NCI-H82 treated with DMSO at 0.1 percent for 48 hours (cell line): ENCODE data around the gene FGFR1OP2.
"Not testable (repeated sequence)": the region's sequence is repeated elsewhere in the genome, so short reads cannot be mapped to it uniquely, and the experiment has no call there.

ENCODE experiments used
- DNase-seq: peaks from one replicate; lab custom pipeline; 2025; ENCODE audit not compliant: unreplicated experiment; lab: John Stamatoyannopoulos, UW

FGFR1OP2 gene

DNA sequence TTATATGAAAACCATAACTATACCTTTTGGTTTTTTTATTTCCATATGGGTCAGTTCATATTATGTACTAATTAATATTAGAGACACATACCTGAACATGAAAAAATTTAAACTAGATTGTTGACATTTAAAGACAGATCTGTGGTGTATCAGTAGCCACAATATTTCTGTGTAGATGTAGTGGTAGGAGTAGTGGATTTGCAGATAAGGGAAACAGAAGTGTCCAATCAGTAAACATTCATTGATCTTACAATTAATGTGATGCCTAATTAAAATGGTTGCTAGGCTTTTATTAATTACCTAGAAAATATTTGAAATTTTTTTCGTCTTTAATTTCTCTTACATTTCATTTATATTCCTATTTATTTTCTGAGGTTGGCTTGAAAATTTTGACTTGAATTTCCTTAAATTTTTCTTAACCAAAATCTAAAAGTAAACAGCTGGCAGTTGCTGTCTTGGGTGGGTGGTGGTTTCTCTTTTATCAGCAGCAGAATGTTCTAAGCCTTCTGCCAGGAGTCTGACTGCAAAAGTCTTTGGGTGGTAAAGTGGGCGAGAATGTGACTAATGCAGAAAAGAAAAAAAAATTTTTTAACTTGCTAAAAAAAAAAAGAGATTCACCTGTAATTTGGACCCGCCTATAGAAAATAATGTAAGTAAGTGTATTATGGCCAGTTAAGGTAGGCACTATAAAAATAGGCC lies 2.4 kb downstream of the FGFR1OP2 start:
- DNase-seq: no peak

DNA sequence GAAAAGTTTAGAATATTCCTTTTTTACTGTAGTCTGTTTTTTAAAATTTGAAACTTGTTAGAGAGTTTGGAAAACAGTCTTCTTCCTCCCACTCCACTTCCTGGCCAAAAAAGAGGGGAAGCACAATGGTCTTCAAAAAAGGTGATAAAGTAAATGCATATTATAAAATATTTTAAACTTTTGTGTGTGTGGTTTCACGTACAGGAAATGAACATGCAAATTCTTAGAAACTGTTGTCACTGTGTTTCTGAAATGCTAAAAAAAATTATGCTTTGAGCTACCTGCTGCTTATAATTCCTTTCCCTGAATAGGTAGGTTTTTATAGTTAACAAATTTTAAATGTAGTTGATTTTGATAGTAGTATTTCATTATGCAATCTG lies 2.9 kb downstream of the FGFR1OP2 start:
- DNase-seq: no peak

DNA sequence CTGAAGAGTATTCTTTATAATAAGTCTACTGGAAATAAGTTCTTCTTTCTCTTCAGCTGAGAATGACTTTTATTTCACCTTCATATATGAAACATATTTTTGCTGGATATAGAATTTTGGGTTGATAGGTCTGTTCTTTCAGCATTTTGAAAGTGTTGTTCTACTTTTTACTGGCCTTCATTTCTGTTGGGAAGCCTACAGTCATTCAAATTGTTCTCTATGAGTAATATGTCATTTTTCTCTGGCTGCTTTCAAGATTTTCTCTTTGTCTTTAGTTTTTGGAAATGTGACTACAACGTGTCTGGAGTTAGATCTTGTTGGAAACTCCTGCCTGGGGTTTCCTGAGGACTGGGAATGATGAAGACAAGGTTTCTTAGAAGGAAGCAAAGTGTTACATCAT lies 10.0 kb downstream of the FGFR1OP2 start:
- DNase-seq: no peak

DNA sequence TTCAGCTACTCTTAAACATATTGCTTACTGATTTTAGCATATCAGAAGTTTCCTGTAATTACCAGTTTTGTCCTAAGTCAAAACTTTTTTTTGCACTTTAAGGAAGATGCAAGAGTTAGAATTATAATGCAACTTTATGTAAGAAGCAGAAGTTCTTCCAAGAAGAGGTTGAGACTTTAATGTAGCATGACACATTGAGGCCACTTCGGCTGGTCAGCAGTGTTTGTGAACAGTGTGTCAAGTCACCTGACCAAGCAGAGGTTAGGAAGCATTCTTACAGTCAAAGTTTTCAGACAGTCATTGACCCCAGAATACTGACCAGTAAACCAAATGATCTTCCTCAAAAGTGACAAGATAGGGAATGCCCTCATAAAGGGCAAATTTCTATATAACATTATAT lies 15.2 kb downstream of the FGFR1OP2 start:
- no peak for DNase-seq

DNA sequence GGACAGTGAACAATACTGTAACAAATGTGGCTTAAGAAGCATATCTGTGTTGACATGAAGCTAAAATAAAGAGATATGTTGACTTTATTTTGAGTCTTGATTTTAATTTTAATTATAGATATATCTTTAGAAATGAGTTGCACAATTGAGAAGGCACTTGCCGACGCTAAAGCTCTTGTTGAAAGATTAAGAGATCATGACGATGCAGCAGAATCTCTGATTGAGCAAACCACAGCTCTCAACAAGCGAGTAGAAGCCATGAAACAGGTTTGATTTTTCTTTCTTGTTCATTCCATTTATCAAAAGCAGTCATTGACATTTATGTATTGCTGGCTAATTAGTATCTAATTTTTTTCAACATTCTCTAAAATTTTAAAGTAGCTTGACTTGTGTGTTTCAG lies 15.8 kb downstream of the FGFR1OP2 start:
- no peak for DNase-seq

DNA sequence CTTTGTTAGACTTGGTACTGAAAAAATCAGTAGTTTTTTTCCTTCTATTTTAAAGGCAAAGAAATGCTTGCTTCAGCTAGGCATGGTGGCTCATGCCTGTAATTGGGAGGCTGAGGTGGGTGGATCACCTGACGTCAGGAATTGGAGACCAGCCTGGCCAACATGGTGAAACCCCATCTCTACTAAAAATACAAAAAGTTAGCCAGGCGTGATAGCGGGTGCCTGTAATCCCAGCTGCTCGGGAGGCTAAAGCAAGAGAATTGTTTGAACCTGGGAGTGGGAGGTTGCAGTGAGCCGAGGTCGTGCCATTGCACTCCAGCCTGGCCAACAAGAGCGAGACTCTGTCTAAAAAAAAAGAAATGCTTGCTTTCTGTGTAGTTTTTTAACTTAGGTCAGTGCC lies 23.1 kb downstream of the FGFR1OP2 start:
- DNase-seq: not testable (repeated sequence)

DNA sequence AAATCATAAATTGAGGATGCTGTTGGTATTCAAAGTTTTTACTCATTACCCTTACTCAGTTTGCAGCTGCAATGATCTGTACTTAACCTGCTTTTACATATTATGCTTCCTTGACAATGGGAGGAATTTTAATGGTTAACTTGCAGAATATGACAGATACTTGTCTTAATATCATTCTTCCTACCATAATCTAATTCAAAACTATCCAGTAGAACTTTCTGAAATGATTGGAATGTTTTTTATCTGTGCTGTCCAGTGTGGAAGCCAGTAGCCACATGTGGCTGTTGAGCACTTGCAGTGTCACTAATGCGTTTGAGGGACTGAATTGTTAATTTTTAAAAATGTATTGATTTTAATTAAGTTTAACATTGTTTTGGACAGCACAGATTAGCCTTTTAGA lies 23.5 kb downstream of the FGFR1OP2 start:
- DNase-seq: no peak

DNA sequence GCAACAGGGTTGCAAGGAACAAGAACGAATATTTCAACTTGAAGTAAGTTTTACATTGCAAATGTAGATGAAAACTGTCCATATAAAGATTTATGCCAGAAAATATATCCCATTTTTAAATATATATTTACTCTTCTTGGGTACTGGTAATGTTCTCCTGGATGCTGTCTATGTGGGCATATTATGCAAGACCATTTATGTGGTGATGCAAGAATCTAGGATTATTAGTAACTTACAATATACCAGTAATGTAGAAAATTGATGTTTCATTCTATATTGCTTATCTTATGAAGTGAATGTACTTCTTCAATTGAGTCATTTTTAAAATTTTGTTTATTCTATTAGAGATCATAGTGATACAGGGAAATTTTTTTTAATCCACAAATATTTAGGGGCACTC lies 25.1 kb downstream of the FGFR1OP2 start:
- no peak for DNase-seq

DNA sequence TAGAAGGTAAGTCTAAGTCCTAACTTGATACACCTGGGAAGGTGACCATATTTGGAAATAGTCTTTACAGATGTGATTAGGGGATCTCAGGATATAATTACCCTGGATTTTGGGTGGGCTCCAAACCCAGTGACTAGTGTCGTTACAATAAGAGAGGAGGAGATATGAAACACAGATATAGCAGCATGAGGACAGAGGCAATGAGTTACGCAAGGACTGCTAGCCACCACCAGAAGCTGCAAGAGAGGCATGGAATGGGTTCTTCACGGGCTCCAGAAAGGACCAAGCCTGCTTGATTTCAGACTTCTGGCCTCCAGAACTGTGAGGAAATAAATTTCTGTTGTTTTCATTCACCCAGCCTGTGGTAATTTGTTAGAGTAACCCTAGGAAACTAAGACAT lies 28.6 kb downstream of the FGFR1OP2 start:
- DNase-seq: no peak

DNA sequence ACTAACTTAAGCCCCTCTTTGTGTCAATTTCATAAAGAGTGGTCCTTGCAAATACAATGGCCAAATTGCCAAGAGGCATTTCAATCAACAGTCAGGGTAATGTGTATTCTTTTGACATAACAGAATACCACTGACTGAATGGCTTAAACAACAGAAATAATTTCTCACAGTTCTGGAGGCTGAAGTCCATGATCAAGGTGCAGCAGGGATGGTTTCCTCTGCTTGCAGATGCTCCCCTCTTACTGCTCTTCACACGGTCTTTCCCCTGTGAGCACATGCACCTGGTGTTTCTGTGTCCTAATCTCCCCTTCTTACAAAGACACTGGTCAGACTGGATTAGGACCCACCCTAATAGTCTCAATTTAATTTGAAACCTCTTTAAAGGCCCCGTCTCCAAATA lies 31.9 kb downstream of the FGFR1OP2 start:
- DNase-seq: no peak

DNA sequence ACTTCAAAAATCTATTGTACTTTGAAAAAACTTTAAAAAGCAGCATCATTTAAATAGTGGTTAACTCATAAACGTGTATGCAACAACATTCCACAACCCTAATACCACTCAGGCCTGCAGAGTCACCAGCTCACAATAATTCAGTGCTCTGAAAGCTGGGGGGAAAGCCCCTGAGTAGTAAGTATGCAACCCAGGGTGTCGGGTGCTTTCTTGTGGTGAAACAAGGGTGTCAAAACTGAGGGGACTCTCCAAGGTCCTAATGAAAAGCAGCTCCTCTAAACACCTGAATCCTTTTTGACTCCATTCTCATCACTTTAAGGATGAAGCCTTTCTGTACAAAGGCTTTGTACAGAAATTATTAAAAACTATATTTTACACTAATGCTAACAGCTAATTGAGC lies 33.7 kb downstream of the FGFR1OP2 start:
- DNase-seq: no peak

DNA sequence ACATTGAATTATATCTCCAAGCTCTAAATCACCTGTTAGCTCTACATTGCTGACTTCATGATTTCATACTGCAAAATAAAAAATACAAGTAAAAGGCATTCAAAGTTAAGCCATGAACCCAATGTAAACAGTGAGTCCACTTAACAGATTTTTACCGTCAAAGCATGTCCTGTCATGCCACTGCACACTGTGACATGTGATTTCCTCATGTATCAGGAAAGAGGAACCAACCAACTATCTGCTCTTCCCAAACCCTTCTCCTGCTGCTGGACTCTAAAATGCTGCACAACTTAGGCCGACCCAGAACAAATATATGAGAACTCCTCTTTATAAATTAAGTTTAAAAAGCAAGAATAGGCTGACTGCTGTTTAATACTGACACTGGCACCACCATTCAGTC lies 38.4 kb downstream of the FGFR1OP2 start:
- no peak for DNase-seq

DNA sequence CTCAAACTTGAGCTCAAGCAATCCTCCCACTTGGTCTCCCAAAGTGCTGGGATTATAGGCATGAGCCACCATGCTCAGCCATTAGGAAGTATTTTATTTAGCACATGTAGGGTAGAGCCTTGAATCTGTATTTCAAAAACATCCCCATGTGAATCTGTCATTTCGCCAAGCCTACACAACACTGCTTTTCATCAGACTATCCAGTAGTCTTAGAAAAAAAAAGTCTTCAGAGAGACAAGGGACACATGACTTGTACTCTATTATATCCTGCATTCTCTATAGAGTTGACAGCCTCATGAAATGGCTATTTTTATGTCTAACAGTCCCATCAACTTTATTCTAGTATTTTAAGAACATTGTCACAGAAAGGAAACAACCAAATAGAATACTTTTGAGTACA lies 40.5 kb downstream of the FGFR1OP2 start:
- no peak for DNase-seq

DNA sequence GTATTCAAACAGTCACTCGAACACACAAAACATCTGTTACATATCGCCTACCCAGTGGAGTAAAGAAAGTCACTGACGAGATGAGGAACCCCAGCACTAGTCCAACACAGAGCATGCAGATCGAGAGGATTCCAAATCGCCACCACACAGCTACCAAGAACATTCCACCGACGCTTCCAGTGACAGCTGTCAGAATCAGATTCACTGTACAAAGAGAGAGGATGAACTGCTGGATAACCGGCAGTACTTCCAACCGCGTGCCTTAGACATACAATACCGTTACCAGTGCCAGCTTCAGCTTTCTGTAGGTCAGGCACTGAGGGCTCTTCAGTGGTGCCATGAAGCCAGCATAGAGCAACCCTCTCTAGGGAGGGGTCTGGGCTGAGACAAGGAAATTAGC lies 41.5 kb downstream of the FGFR1OP2 start:
- DNase-seq: peak; percentile 92

DNA sequence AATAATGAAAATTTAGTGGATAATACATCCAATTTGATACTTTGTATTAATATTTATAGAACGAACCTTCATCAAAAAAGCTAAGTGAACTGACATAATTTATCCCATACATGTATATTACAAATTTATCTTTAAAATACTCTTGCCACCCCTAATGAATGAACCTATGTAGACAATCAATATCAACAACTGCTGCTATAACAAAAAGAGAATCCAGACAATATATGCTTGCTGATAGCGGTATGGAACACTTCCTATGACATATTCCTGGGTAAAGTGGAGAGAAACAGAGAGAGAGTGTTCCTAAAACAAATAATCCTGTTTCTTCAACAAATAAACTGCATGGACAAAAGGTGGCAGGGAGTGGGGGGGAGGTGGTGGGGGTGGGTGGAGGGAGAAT lies 44.6 kb downstream of the FGFR1OP2 start:
- DNase-seq: no peak

DNA sequence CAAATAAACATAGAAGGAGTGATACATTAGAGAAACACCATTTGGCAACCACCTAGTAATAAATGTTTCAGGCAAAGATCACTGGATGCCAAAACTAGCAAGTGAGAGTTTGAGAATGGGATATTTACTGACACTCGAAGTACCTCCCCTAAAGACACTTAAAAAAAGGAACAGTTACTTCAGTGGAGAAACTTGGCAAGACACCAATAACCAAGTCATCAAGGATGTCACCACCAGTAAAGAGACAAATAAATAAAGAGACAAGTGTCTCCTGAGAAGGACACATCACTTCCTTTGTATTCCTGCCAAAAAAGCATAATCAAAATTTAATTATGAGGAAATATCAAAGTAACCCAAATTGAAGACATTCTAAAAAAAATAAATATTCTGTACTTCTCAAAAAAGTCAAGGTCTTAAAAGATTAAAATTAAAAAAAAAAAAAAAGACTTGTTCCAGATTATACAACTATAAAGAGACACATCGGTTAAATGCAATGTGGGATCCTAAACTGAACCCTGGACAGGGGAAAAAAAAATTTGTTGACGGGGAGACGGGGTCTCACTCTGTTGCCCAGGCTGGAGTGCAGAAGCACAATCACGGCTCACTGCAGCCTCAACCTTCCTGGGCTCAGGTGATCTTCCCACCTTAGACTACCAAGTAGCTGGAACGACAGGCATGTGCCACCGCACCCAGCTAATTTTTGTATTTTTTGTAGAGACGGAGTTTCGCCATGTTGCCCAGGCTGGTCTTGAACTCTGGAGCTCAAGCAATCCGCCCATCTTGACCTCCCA lies 49.6 kb downstream of the FGFR1OP2 start:
- no peak for DNase-seq

DNA sequence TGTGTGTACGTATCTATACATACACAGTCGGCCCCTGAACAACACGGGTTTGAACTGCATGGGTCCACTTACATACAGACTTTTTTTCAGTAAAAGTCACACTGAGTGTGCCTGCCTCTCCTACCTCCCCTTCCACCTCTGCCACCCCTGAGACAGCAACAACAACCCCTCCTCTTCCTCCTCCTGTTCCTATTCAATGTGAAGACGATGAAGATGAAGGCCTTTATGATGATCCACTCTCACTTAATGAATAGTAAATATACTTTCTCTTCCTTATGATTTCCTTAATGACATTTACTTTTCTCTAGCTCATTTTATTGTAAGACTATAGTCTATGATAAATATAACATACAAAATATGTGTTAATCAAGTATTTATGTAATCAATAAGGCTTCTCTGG lies 50.4 kb downstream of the FGFR1OP2 start:
- no peak for DNase-seq

DNA sequence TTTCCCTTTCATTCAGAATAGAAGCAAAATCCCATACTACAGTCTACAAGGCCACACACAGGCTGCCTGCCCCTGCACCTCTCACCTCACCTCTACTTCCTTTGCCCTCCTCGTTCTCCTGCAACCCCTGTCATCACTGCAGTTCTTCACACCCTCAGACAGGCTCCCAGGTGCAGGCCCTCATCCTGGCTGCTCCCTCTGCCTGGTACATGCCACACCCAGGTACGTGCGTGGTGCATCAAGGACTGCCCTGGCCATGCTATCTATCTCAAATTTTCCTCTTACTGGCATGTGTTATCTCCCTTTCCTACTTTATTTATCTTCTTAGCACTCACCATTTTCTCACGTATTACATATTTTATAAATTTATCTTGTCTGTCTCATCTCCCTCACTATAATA lies 51.6 kb downstream of the FGFR1OP2 start:
- DNase-seq: no peak

DNA sequence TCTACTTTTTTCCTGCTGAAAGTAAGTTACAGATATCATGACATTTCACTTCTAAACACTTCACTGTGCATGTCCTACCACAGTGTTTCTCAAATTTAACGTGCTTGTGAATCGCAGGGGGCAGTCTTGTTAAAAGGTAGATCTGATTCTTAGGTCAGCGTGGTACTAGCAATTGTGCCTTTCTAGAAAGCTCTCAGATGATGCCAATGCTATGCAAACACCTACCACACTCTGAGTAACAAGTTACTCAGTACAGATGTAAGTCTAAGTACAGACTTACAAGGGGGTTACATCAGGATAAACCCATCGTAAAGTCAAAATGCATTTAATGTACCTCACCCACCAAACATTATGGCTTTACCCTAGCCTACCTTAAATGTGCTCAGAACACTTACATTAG lies 53.6 kb downstream of the FGFR1OP2 start:
- no peak for DNase-seq

DNA sequence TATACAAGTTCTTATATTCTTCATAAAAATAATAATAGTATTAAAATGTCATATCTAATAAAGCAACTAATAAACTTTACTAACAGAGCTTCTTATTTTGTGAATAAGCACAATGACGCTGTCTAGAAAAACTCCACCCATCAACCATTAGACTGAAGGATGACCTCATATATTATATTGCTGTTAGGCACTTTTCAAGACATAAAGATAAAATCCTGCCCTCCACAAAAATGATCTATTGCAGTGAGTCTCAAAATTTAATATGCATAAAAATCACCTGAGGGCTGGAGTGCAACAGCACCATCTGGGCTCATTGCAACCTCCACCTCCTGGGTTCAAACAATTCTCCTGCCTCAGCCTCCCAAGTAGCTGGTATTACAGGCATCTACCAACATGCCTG lies 55.8 kb downstream of the FGFR1OP2 start:
- DNase-seq: no peak

DNA sequence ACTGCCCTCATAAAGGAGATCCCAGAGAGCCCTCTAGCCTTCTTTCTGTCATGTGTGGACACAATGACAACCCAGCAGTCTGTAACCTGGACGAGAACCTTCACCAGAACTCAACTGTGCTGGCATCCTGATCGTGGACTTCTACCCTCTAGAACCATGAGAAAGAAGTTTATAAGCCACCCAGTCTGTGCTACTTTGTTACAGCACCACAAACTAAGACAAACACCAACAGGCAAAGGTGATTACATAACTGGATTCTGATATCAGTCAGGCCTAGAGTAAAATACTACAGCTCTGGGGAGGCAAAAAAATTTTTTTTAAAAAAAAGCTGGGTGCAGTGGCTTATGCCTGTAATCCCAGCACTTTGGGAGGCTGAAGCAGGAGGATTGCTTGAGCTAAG lies 57.4 kb downstream of the FGFR1OP2 start:
- DNase-seq: no peak

DNA sequence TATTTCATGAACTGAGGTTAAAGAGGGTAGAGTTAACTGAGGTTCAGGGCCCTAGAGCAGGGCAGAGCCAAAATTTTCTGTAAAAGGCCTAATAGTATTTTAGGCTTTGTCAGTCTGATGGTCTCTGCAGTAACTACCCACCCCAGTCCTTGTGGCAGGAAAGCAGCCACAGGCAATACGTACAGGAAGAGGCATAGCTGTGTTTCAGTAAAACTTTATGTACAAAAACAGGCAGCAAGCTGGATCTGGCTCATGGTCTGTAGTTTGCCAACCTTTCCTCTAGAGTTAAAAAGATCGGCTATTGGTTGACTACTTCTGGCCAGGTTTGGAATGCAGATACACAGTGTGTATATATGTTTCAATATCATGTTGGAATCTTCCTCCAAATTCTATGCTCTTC lies 58.7 kb downstream of the FGFR1OP2 start:
- DNase-seq: no peak

DNA sequence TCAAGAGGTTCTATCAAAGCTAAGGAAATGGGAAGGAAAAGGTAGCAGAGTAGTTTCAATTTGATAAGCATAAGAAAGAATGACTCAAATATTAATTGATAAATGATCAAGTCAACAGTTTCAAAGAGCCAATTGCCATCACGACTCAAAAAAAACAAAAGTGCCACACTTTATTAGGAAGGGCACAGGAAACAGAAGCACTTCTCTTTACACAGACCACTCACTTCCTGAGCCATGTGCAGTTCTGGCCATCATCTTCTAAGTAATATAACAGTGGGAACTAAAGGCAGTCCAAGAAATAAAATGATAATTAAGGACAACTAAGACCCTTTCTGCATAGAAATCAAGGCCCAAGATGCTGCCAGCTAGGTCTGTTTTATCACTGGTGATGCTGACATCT lies 62.7 kb downstream of the FGFR1OP2 start:
- no peak for DNase-seq
